Activated CD8-positive, alpha-beta T cell treated with anti-CD3 and anti-CD28 coated beads, Interleukin-2, amount 10 ng/mL, durations not matched to agents 7 days and 5 days (primary cell): ENCODE data around the gene HOOK2. TPM values are rescaled to one million over a fixed set of nuclear protein-coding genes. Genes with fewer than 3 reads are reported as not detected.
A peak's percentile ranks its signal among the peaks of the same experiment; 100 is the strongest.

Source experiments
- ATAC-seq: fragments of 150-1000 bp; cut with Tn5 transposase; one replicate; pipeline ENCODE4 v1.10.0; 2021; ENCODE audit warnings: moderate library complexity
- CTCF ChIA-PET: fragments of 350-600 bp; sonication (Branson Sonifier 250); formaldehyde crosslinking; loops from one replicate; lab custom pipeline; 2021; ENCODE audit warnings: antibody characterized with exemption; lab: Charles Lee
- POLR2A ChIA-PET: fragments of 350-600 bp; sonication (Branson Sonifier 250); formaldehyde crosslinking; loops from one replicate; lab custom pipeline; 2021; ENCODE audit warnings: antibody characterized with exemption; lab: Charles Lee
- DNase-seq: peaks from one replicate; pipeline ENCODE4 v3.0.0-alpha.2; 2020
- H3K27ac Mint-ChIP-seq: one replicate; pipeline ENCODE4 v1.8.0; 2021; ENCODE audit warnings: mild to moderate bottlenecking, mixed read lengths
- H3K27me3 Mint-ChIP-seq: one replicate; pipeline ENCODE4 v1.8.0; 2021; ENCODE audit warnings: low read depth, mixed read lengths
- H3K36me3 Mint-ChIP-seq: one replicate; pipeline ENCODE4 v1.8.0; 2021; ENCODE audit warnings: low read depth, mixed read lengths
- H3K4me1 Mint-ChIP-seq: one replicate; pipeline ENCODE4 v1.8.0; 2021; ENCODE audit warnings: low read depth, mixed read lengths
- H3K4me3 Mint-ChIP-seq: one replicate; pipeline ENCODE4 v1.8.0; 2021; ENCODE audit warnings: mild to moderate bottlenecking, mixed read lengths
- H3K9me3 Mint-ChIP-seq: one replicate; pipeline ENCODE4 v1.8.0; 2022; ENCODE audit warnings: mixed read lengths; ENCODE audit not compliant: insufficient read depth
- total RNA-seq, 2 experiments: library from RNA; stranded (reverse); gene quantifications; one replicate each; pipeline ENCODE4 v1.2.3, GENCODE V29; 2021

The HOOK2 gene
- total RNA-seq, 2 experiments from 2014 or later, result 14.4 to 16.9 TPM

- Mint-ChIP-seq H3K36me3 (peaks cover 15% of the 10 kb centered on the region), H3K4me1 (peaks cover 42% of the 10 kb centered on the region), H3K27me3 (no peaks in the 10 kb centered on the region), H3K9me3 (no peaks in the 10 kb centered on the region), H3K27ac (peak overlapping the region; percentile 97), H3K4me3 (peak overlapping the region; percentile 92)
- ATAC-seq (peak; percentile 34), DNase-seq (peak; percentile 92)
- CTCF ChIA-PET, result interaction anchor here (0.6 to 11.4 kb wide), 9 partner anchors 11 to 79 kb away, joined by 3 to 390 read pairs (median 4); partner anchors contain the start of genes HOOK2 and TRIR
- POLR2A ChIA-PET, result interaction anchor here (0.6 to 8.4 kb wide), 13 partner anchors 8 to 1412 kb away, joined by 3 to 380 read pairs (median 5); partner anchors contain the start of genes ELOF1, GET3, HOOK2 and PRDX2
Measured at GRCh38 chr19:12793290-12794195, 18.2 kb upstream of the HOOK2 start.

- Mint-ChIP-seq H3K27ac (peak overlapping the region; percentile 97), H3K27me3 (no peaks in the 10 kb centered on the region), H3K4me3 (peak overlapping the region; percentile 92), H3K36me3 (peaks cover 15% of the 10 kb centered on the region), H3K9me3 (no peaks in the 10 kb centered on the region), H3K4me1 (peaks cover 45% of the 10 kb centered on the region)
- ChIA-PET POLR2A (interaction anchor here (0.6 to 8.4 kb wide), 13 partner anchors 9 to 1234 kb away, joined by 3 to 380 read pairs (median 4); partner anchors contain the start of genes ELOF1, HOOK2, PRDX2 and RNASEH2A), CTCF (interaction anchor here (0.6 to 11.4 kb wide), 11 partner anchors 9 to 145 kb away, joined by 3 to 390 read pairs (median 7); partner anchors contain the start of genes CALR, HOOK2, THSD8 and TRIR)
- ATAC-seq, result no peak
- DNase-seq, result no peak
Measured at GRCh38 chr19:12792853-12793289, 17.5 kb upstream of the HOOK2 start.

GRCh38 chr19:12792051-12792852, 16.9 kb upstream of the HOOK2 start:
- ChIA-PET CTCF (interaction anchor here (1.2 to 11.4 kb wide), 9 partner anchors 10 to 145 kb away, joined by 3 to 390 read pairs (median 9); partner anchors contain the start of genes CALR, HOOK2, THSD8 and TRIR), POLR2A (interaction anchor here (0.7 to 8.4 kb wide), 20 partner anchors 10 to 1702 kb away, joined by 3 to 380 read pairs (median 4); partner anchors contain the start of genes FARSA, FBXW9, HOOK2 and PRDX2)
- H3K36me3 Mint-ChIP-seq, result peaks cover 15% of the 10 kb centered on the region
- ATAC-seq (peak; percentile 0), DNase-seq (peak; percentile 88)
- H3K27me3 Mint-ChIP-seq, result no peaks in the 10 kb centered on the region
- peaks cover 46% of the 10 kb centered on the region for H3K4me1 Mint-ChIP-seq
- peak overlapping the region; percentile 97 for H3K27ac Mint-ChIP-seq
- H3K9me3 Mint-ChIP-seq, result no peaks in the 10 kb centered on the region
- peak overlapping the region; percentile 92 for H3K4me3 Mint-ChIP-seq

GRCh38 chr19:12791345-12792050, 16.1 kb upstream of the HOOK2 start, which contains the start of gene JUNB:
Gene JUNB, plus strand, starts transcription at chr19:12791486. Its CDS starts 286 bp downstream, at chr19:12791772.
- H3K36me3 Mint-ChIP-seq, result peaks cover 15% of the 10 kb centered on the region
- H3K4me3 Mint-ChIP-seq, result peak within 1 kb of the TSS; percentile 92
- H3K27me3 Mint-ChIP-seq, result no peaks in the 10 kb centered on the region
- no peaks in the 10 kb centered on the region for H3K9me3 Mint-ChIP-seq
- peak within 1 kb of the TSS; percentile 97 for H3K27ac Mint-ChIP-seq
- peak; percentile 43 for ATAC-seq
- DNase-seq, result peak; percentile 97
- ChIA-PET POLR2A (interaction anchor here (0.6 to 8.4 kb wide), 17 partner anchors 11 to 1701 kb away, joined by 3 to 380 read pairs (median 4); partner anchors contain the start of genes FARSA, FBXW9, HOOK2 and PRDX2), CTCF (interaction anchor here (1.8 to 11.4 kb wide), 8 partner anchors 9 to 146 kb away, joined by 4 to 390 read pairs (median 12); partner anchors contain the start of genes CALR, HOOK2, THSD8 and TRIR)
- H3K4me1 Mint-ChIP-seq, result peaks cover 46% of the 10 kb centered on the region

GRCh38 chr19:12790628-12791344, 15.4 kb upstream of the HOOK2 start:
- ATAC-seq (no peak), DNase-seq (peak; percentile 40)
- Mint-ChIP-seq H3K27me3 (no peaks in the 10 kb centered on the region), H3K27ac (peak overlapping the region; percentile 97), H3K36me3 (peaks cover 12% of the 10 kb centered on the region), H3K4me1 (peaks cover 39% of the 10 kb centered on the region), H3K9me3 (no peaks in the 10 kb centered on the region), H3K4me3 (peak overlapping the region; percentile 92)
- CTCF ChIA-PET, result interaction anchor here (1.8 to 11.4 kb wide), 8 partner anchors 9 to 147 kb away, joined by 4 to 390 read pairs (median 12); partner anchors contain the start of genes CALR, HOOK2, THSD8 and TRIR
- POLR2A ChIA-PET, result interaction anchor here (0.6 to 8.4 kb wide), 10 partner anchors 11 to 1249 kb away, joined by 3 to 380 read pairs (median 6); partner anchors contain the start of genes FARSA, HOOK2, PRDX2 and RNASEH2A

- H3K9me3 Mint-ChIP-seq, result no peaks in the 10 kb centered on the region
- ChIA-PET CTCF (interaction anchor here (0.9 to 11.4 kb wide), 7 partner anchors 8 to 57 kb away, joined by 3 to 390 read pairs (median 23); partner anchors contain the start of gene HOOK2), POLR2A (interaction anchor here (1.1 to 8.4 kb wide), 4 partner anchors 12 to 14 kb away, joined by 3 to 380 read pairs (median 27); partner anchors contain the start of genes HOOK2, PRDX2 and THSD8)
- peaks cover 12% of the 10 kb centered on the region for H3K36me3 Mint-ChIP-seq
- H3K27ac Mint-ChIP-seq, result peak overlapping the region; percentile 97
- DNase-seq, result peak; percentile 97
- no peaks in the 10 kb centered on the region for H3K27me3 Mint-ChIP-seq
- peak; percentile 50 for ATAC-seq
- H3K4me3 Mint-ChIP-seq, result peak overlapping the region; percentile 92
- peaks cover 35% of the 10 kb centered on the region for H3K4me1 Mint-ChIP-seq
Measured at GRCh38 chr19:12789904-12790619, 14.7 kb upstream of the HOOK2 start.

- DNase-seq, result no peak
- Mint-ChIP-seq H3K27me3 (no peaks in the 10 kb centered on the region), H3K9me3 (no peaks in the 10 kb centered on the region), H3K4me1 (peaks cover 28% of the 10 kb centered on the region), H3K4me3 (peak overlapping the region; percentile 92), H3K27ac (peak overlapping the region; percentile 91), H3K36me3 (peaks cover 12% of the 10 kb centered on the region)
- POLR2A ChIA-PET, result interaction anchor here (1.0 to 2.9 kb wide), 3 partner anchors 11 to 366 kb away, joined by 3 to 20 read pairs (median 3); no protein-coding TSS in a partner anchor
- ATAC-seq, result no peak
- CTCF ChIA-PET, result interaction anchor here (0.9 to 3.4 kb wide), 3 partner anchors 11 to 29 kb away, joined by 3 to 31 read pairs (median 5); no protein-coding TSS in a partner anchor
Measured at GRCh38 chr19:12789098-12789903, 13.9 kb upstream of the HOOK2 start.

- Mint-ChIP-seq H3K27ac (peak overlapping the region; percentile 91), H3K9me3 (no peaks in the 10 kb centered on the region), H3K36me3 (peaks cover 12% of the 10 kb centered on the region), H3K4me1 (peaks cover 27% of the 10 kb centered on the region), H3K4me3 (peak overlapping the region; percentile 84), H3K27me3 (no peaks in the 10 kb centered on the region)
- ATAC-seq (no peak), DNase-seq (no peak)
- CTCF ChIA-PET, result interaction anchor here (0.9 to 3.4 kb wide), 4 partner anchors 11 to 28 kb away, joined by 3 to 31 read pairs (median 4); no protein-coding TSS in a partner anchor
- POLR2A ChIA-PET, result interaction anchor here (1.0 to 2.9 kb wide), 3 partner anchors 11 to 367 kb away, joined by 3 to 20 read pairs (median 3); no protein-coding TSS in a partner anchor
Measured at GRCh38 chr19:12788682-12789097, 13.3 kb upstream of the HOOK2 start.
